ENCODE measurements around the gene HTD2.
"Not testable (repeated sequence)": the region's sequence is repeated elsewhere in the genome, so short reads cannot be mapped to it uniquely, and the experiment has no call there.

Gene HTD2

GRCh38 chr3:58266577-58266976 lies 39.7 kb upstream of the HTD2 start:
- Mint-ChIP-seq H3K4me1 (no peaks in the 10 kb centered on the region), H3K4me3 (no peak overlapping the region), H3K9me3 (no peaks in the 10 kb centered on the region), H3K27me3 (ENCODE audit: low read depth, poor library complexity) (peaks cover 8% of the 10 kb centered on the region), H3K36me3 (ENCODE audit: low read depth) (peaks cover 11% of the 10 kb centered on the region), H3K27ac (no peak overlapping the region)
- DNase-seq: no peak
- no peak for TF ChIP-seq CTCF (IDR thresholded peaks at IDR 0.05)

- H3K9me3 Mint-ChIP-seq; H3K4me1 Mint-ChIP-seq; H3K27ac Mint-ChIP-seq; H3K4me3 Mint-ChIP-seq; H3K27me3 Mint-ChIP-seq (ENCODE audit: low read depth, poor library complexity); DNase-seq: not testable (repeated sequence)
- peaks cover 16% of the 10 kb centered on the region for H3K36me3 Mint-ChIP-seq (ENCODE audit: low read depth)
These were observed 38.8 kb upstream of the HTD2 start for GRCh38 chr3:58267543-58267942.

- H3K4me1 Mint-ChIP-seq: no peaks in the 10 kb centered on the region
- DNase-seq: no peak
- H3K27me3 Mint-ChIP-seq (ENCODE audit: low read depth, poor library complexity): peaks cover 5% of the 10 kb centered on the region
- TF ChIP-seq CTCF (IDR thresholded peaks at IDR 0.05): no peak
- no peak overlapping the region for H3K27ac Mint-ChIP-seq
- H3K9me3 Mint-ChIP-seq: no peaks in the 10 kb centered on the region
- H3K4me3 Mint-ChIP-seq: no peak overlapping the region
- peaks cover 23% of the 10 kb centered on the region for H3K36me3 Mint-ChIP-seq (ENCODE audit: low read depth)
These were observed 37.0 kb upstream of the HTD2 start for GRCh38 chr3:58269356-58269755.

GRCh38 chr3:58270485-58270884 lies 35.8 kb upstream of the HTD2 start:
- peaks cover 32% of the 10 kb centered on the region for H3K36me3 Mint-ChIP-seq (ENCODE audit: low read depth)
- H3K4me3 Mint-ChIP-seq: no peak overlapping the region
- H3K27ac Mint-ChIP-seq: no peak overlapping the region
- peaks cover 4% of the 10 kb centered on the region for H3K9me3 Mint-ChIP-seq
- TF ChIP-seq CTCF (IDR thresholded peaks at IDR 0.05): no peak
- no peak for DNase-seq
- peaks cover 5% of the 10 kb centered on the region for H3K27me3 Mint-ChIP-seq (ENCODE audit: low read depth, poor library complexity)
- H3K4me1 Mint-ChIP-seq: no peaks in the 10 kb centered on the region

GRCh38 chr3:58271901-58272501 lies 34.3 kb upstream of the HTD2 start:
- Mint-ChIP-seq H3K4me3 (no peak overlapping the region), H3K27me3 (ENCODE audit: low read depth, poor library complexity) (peaks cover 5% of the 10 kb centered on the region), H3K36me3 (ENCODE audit: low read depth) (peaks cover 43% of the 10 kb centered on the region), H3K27ac (no peak overlapping the region), H3K9me3 (peaks cover 12% of the 10 kb centered on the region), H3K4me1 (no peaks in the 10 kb centered on the region)
- no peak for DNase-seq
- no peak for TF ChIP-seq CTCF (IDR thresholded peaks at IDR 0.05)

GRCh38 chr3:58272891-58273290 lies 33.4 kb upstream of the HTD2 start:
- no peak for TF ChIP-seq CTCF (IDR thresholded peaks at IDR 0.05)

GRCh38 chr3:58273362-58273761 lies 33.0 kb upstream of the HTD2 start:
- DNase-seq; H3K27ac Mint-ChIP-seq; H3K4me3 Mint-ChIP-seq; H3K4me1 Mint-ChIP-seq; H3K27me3 Mint-ChIP-seq (ENCODE audit: low read depth, poor library complexity): not testable (repeated sequence)
- Mint-ChIP-seq H3K9me3 (peaks cover 26% of the 10 kb centered on the region), H3K36me3 (ENCODE audit: low read depth) (peaks cover 54% of the 10 kb centered on the region)

More at GRCh38 chr3:58272891-58273290, 33.4 kb upstream of the HTD2 start:
- H3K4me1 Mint-ChIP-seq: no peaks in the 10 kb centered on the region
- peaks cover 5% of the 10 kb centered on the region for H3K27me3 Mint-ChIP-seq (ENCODE audit: low read depth, poor library complexity)
- H3K27ac Mint-ChIP-seq: no peak overlapping the region
- H3K4me3 Mint-ChIP-seq: no peak overlapping the region
- peaks cover 49% of the 10 kb centered on the region for H3K36me3 Mint-ChIP-seq (ENCODE audit: low read depth)
- peaks cover 21% of the 10 kb centered on the region for H3K9me3 Mint-ChIP-seq
- DNase-seq: no peak

Measured in nephron progenitor cell (in vitro differentiated cells).